GM18520 (cell line): ENCODE data around the gene P2RX4.
"Not testable (repeated sequence)": the region's sequence is repeated elsewhere in the genome, so short reads cannot be mapped to it uniquely, and the experiment has no call there.

Source experiments
- ATAC-seq: cut with Tn5 transposase; IDR thresholded peaks from one replicate; pipeline ENCODE4 v1.9.1; 2021; ENCODE audit not compliant: unreplicated experiment

Gene P2RX4

GRCh38 chr12:121219353-121219986 lies 9.5 kb downstream of the P2RX4 start:
- no peak for ATAC-seq

GRCh38 chr12:121222847-121223246 lies 12.9 kb downstream of the P2RX4 start:
- no peak for ATAC-seq

- no peak for ATAC-seq
Observed at GRCh38 chr12:121223292-121224285, 13.7 kb downstream of the P2RX4 start.

DNA sequence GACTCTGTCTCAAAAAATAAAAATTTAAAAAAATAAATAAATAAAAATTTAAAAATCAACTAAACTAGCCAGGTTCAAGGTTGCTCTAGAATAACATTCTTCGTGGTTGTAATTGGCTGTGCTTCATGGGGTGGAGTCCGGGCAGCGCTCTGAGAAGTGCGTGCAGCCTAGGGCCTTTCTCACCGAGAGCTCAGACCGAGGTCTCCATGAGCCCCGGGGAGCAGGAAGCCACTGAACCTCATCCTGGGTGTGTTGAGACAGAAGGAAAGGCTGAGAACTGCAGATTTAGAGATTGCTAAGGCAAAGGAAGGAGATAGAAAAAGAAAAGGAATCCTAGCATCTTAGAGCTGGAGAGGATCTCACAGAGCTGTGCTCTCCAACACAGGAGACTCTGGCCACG lies 14.7 kb downstream of the P2RX4 start:
- ATAC-seq = no peak

DNA sequence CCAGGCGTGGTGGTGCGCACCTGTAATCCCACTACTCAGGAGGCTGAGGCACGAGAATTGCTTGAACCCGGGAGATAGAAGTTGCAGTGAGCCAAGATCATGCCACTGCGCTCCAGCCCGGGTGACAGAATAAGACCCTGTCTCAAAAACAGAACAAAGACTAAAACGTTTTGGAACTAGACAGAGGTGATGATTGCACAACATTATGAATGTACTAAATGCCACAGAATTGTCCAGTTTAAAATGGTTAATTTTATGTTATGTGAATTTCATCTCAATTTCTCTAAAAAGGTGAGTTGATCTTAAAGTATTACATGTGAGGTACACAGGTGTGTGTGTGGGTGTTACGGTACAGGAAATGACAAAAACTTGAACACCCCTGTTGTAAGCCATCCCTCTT lies 16.5 kb downstream of the P2RX4 start:
- ATAC-seq = no peak

DNA sequence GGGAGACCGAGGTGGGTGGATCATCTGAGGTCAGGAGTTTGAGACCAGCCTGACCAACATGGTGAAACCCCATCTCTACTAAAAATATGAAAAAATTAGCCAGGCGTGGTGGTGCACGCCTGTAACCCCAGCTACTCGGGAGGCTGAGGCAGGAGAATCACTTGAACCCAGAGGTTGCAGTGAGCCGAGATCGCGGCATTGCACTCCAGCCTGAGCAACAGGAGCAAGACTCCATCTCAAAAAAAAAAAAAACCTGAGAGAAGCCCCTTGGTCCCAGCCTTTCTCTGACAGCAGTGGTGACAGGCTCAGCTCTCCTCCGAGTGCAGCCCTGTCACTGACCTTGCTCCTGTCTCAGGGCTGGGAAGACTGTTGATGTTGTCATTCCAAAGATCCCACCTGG lies 16.9 kb downstream of the P2RX4 start:
- not testable (repeated sequence) for ATAC-seq

- no peak for ATAC-seq
Observed at GRCh38 chr12:121227294-121227693, 17.4 kb downstream of the P2RX4 start.

- no peak for ATAC-seq
Observed at GRCh38 chr12:121228919-121229665, 19.2 kb downstream of the P2RX4 start.

GRCh38 chr12:121229826-121230537 lies 20.1 kb downstream of the P2RX4 start:
- ATAC-seq = not testable (repeated sequence)

DNA sequence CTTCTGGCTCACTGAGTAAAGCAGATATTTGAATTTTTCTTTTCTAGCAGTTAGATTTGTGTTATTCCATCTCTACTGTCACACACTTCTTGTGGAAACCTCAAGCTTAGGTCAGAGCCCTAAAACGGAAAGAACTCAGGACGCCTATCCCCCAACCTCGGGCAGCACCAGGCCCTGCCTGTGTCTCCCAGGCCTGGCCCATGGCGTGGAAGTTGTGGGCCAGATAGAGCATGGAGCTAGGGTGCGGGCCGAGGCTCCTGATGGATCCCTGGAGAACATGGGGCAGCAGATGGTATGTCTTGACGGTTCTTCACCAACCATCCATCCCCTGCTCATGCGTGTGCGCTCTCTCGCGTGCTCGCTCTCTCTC lies 20.6 kb downstream of the P2RX4 start:
- ATAC-seq = no peak

- ATAC-seq = no peak
Observed at GRCh38 chr12:121232163-121232562, 22.2 kb downstream of the P2RX4 start.

- ATAC-seq = no peak
Observed at GRCh38 chr12:121232977-121233627, 23.2 kb downstream of the P2RX4 start.

DNA sequence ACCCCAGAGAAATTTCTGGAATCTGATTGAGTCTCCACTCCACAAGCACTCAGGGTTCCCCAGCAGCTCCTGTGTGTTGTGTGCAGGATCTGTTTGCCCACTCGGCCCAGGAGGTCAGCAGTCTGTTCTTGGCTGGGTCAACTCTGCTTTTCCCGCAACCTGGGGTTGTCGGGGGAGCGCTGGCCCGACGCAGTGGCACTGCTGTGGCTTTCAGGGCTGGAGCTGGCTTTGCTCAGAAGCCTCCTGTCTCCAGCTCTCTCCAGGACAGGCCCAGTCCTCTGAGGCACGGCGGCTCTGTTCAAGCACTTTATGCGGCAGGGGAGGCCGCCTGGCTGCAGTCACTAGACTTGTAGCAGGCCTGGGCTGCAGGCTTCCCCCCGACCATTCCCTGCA lies 23.7 kb downstream of the P2RX4 start:
- no peak for ATAC-seq

- no peak for ATAC-seq
Observed at GRCh38 chr12:121236776-121237175, 26.8 kb downstream of the P2RX4 start.

DNA sequence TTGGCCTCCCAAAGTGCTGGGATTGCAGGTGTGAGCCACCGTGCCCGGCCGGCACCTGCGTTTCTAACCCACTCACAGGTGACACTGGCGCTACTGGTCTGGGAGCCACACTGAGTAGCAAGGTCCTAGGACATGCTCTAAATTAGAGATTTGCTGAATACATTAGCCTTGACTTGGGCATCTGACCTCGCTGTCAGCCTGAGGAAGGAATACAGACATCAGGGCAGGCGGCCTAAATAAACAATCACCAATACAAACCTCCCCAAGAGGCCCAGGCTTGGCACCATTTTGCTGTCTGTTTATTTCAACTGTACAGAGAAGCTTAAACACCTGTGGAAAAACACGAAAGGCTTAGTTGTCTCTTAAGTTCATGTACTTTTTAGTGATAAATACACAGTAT lies 27.5 kb downstream of the P2RX4 start:
- no peak for ATAC-seq

DNA sequence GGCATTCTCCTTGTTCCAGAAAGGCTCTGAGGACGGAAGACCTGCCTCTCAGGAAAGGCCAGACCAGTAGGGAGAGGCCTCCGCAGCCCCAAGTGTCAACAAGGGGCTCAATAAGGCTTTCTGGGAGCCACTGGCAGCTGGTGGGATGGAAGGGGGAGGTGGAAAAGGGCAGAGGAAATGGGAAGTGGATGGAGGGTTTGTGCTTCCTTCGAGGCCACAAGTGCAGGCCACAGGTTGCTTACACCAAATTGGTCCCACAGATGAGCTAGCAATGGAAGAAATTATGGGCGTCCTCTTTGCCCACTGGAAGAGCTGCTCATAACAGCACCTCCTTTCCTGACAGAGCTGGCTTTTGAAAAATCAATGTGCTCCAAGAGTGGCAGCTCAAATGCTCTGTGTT lies 28.2 kb downstream of the P2RX4 start:
- ATAC-seq = no peak

- no peak for ATAC-seq
Observed at GRCh38 chr12:121238604-121239350, 28.8 kb downstream of the P2RX4 start.

- no peak for ATAC-seq
Observed at GRCh38 chr12:121239351-121240061, 29.6 kb downstream of the P2RX4 start.

DNA sequence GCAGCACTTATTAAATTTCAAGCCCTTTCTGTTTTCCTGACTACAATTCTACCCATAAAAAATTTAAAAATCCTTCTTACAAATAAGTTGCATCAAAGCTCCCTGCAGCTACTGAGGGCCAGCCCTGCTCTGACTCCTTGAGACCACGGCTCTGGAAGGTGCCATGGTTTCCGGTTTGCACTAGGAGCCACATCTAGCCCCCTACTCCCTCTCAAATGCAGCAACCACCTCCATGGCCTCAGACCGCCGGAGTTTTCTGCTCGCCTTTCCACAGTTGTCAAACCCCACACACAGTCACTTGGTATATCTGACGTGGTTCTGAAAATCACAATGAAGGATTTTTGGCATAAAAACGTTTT lies 30.1 kb downstream of the P2RX4 start:
- ATAC-seq = no peak
